GM23338 (cell line): ENCODE results near the gene LHFPL4. TPM values are rescaled to one million over a fixed set of nuclear protein-coding genes. Genes with fewer than 3 reads are reported as not detected.

Source experiments
- ATAC-seq: fragments of 200-7000 bp; cut with Tn5 transposase; 3 replicates; pipeline ENCODE4 v1.9.1; 2020
- DNase-seq: peaks from one replicate; pipeline ENCODE4 v3.0.0-alpha.2; 2015; ENCODE audit warnings: low spot score
- H2AFZ ChIP-seq: fragments of 200-600 bp; sonication (generic); 2 replicates; pipeline ENCODE4 v1.8.0; 2016; ENCODE audit warnings: antibody characterized with exemption, mild to moderate bottlenecking, moderate library complexity
- H3F3A ChIP-seq: fragments of 200-600 bp; sonication (generic); replicated peaks from 2 replicates; pipeline ENCODE4 v1.8.0; 2017; ENCODE audit warnings: antibody characterized with exemption, mixed run types, low read depth
- H3K27ac ChIP-seq: fragments of 200-600 bp; sonication (generic); 2 replicates; pipeline ENCODE4 v1.6.1; 2016; ENCODE audit warnings: low read depth
- H3K27me3 ChIP-seq: fragments of 200-600 bp; sonication (generic); 2 replicates; pipeline ENCODE4 v1.8.0; 2016; ENCODE audit warnings: mild to moderate bottlenecking, mixed run types, moderate library complexity; ENCODE audit not compliant: insufficient read depth
- H3K36me3 ChIP-seq: fragments of 200-600 bp; sonication (generic); 2 replicates; pipeline ENCODE4 v1.8.0; 2016; ENCODE audit warnings: mild to moderate bottlenecking; ENCODE audit not compliant: insufficient read depth
- H3K4me1 ChIP-seq: fragments of 200-600 bp; sonication (generic); 2 replicates; pipeline ENCODE4 v1.8.0; 2016; ENCODE audit warnings: mild to moderate bottlenecking, moderate library complexity; ENCODE audit not compliant: insufficient read depth
- H3K4me2 ChIP-seq: fragments of 200-600 bp; sonication (generic); 2 replicates; pipeline ENCODE4 v1.7.1; 2017; ENCODE audit warnings: mixed run types
- H3K4me3 ChIP-seq: fragments of 200-600 bp; sonication (generic); 2 replicates; pipeline ENCODE4 v1.6.1; 2016; ENCODE audit warnings: mixed run types
- H3K79me2 ChIP-seq: fragments of 200-600 bp; sonication (generic); replicated peaks from 2 replicates; pipeline ENCODE4 v1.8.0; 2017; ENCODE audit warnings: mild to moderate bottlenecking; ENCODE audit not compliant: insufficient read depth
- H3K9me2 ChIP-seq: fragments of 200-600 bp; sonication (generic); 2 replicates; pipeline ENCODE4 v1.8.0; 2017; ENCODE audit not compliant: insufficient read depth
- H4K20me1 ChIP-seq: fragments of 200-600 bp; sonication (generic); replicated peaks from 2 replicates; pipeline ENCODE4 v1.8.0; 2017; ENCODE audit warnings: mild to moderate bottlenecking; ENCODE audit not compliant: insufficient read depth
- H3K27ac Mint-ChIP-seq: 2 replicates; pipeline ENCODE4 v1.8.0; 2020; ENCODE audit warnings: inconsistent platforms, mild to moderate bottlenecking, moderate library complexity, mixed read lengths
- H3K27me3 Mint-ChIP-seq: 3 replicates; pipeline ENCODE4 v1.8.0; 2022; ENCODE audit warnings: low read depth, mild to moderate bottlenecking, moderate library complexity, mixed read lengths, inconsistent platforms; ENCODE audit not compliant: insufficient read depth, poor library complexity
- H3K36me3 Mint-ChIP-seq: 3 replicates; pipeline ENCODE4 v1.8.0; 2021; ENCODE audit warnings: low read depth, mild to moderate bottlenecking, inconsistent platforms, moderate library complexity, mixed read lengths
- H3K4me1 Mint-ChIP-seq: 3 replicates; pipeline ENCODE4 v1.8.0; 2020; ENCODE audit warnings: mild to moderate bottlenecking, inconsistent platforms, mixed read lengths
- H3K4me3 Mint-ChIP-seq: 3 replicates; pipeline ENCODE4 v1.8.0; 2021; ENCODE audit warnings: moderate library complexity, mild to moderate bottlenecking, inconsistent platforms, mixed read lengths
- H3K9me3 Mint-ChIP-seq: 3 replicates; pipeline ENCODE4 v1.8.0; 2020; ENCODE audit warnings: moderate library complexity, mild to moderate bottlenecking, inconsistent platforms, mixed read lengths
- CREB1 ChIP-seq: fragments of 250-450 bp; sonication (Bioruptor Pico); IDR thresholded peaks from 2 replicates; pipeline ENCODE4 v1.5.0; 2020; ENCODE audit warnings: low read depth, mild to moderate bottlenecking, moderate library complexity
- CTCF ChIP-seq, 2 experiments: fragments of 200-600 bp in 1 of 2; sonication (generic) in 1 of 2; conservative IDR thresholded peaks; 2 replicates each; pipeline versions ENCODE4 v1.5.1 to v1.6.1; 2016 to 2017; ENCODE audit warnings: antibody characterized with exemption in 2 of 2, low read depth in 2 of 2, mild to moderate bottlenecking in 2 of 2, moderate library complexity in 1 of 2
- ETS1 ChIP-seq: IDR thresholded peaks from 2 replicates; pipeline ENCODE4 v1.6.1; 2016; ENCODE audit warnings: antibody characterized with exemption
- EZH2 ChIP-seq: fragments of 200-600 bp; sonication (generic); IDR thresholded peaks from one replicate; pipeline ENCODE4 v1.8.0; 2017; ENCODE audit warnings: antibody characterized with exemption, mild to moderate bottlenecking, low read depth; ENCODE audit not compliant: unreplicated experiment
- EZH2phosphoT487 ChIP-seq: fragments of 200-600 bp; sonication (generic); IDR thresholded peaks from one replicate; pipeline ENCODE4 v1.8.1; 2018; ENCODE audit warnings: antibody characterized with exemption; ENCODE audit not compliant: unreplicated experiment
- JUNB ChIP-seq: IDR thresholded peaks from one replicate; pipeline ENCODE4 v1.6.1; 2016; ENCODE audit warnings: antibody characterized with exemption; ENCODE audit not compliant: unreplicated experiment
- NANOG ChIP-seq: IDR thresholded peaks from 2 replicates; pipeline ENCODE4 v1.6.1; 2016; ENCODE audit warnings: antibody characterized with exemption, borderline replicate concordance
- POLR2AphosphoS5 ChIP-seq: IDR thresholded peaks from 2 replicates; pipeline ENCODE4 v1.6.1; 2016; ENCODE audit warnings: antibody characterized with exemption, low read depth
- REST ChIP-seq: IDR thresholded peaks from one replicate; pipeline ENCODE4 v1.6.1; 2018; ENCODE audit warnings: antibody characterized with exemption; ENCODE audit not compliant: unreplicated experiment
- STAT1 ChIP-seq: IDR thresholded peaks from one replicate; pipeline ENCODE4 v1.6.1; 2016; ENCODE audit warnings: antibody characterized with exemption; ENCODE audit not compliant: unreplicated experiment
- ZNF114 ChIP-seq: fragments of 250-450 bp; sonication (Bioruptor Pico); IDR thresholded peaks from 2 replicates; pipeline ENCODE4 v1.5.0; 2020; ENCODE audit warnings: mild to moderate bottlenecking, moderate library complexity
- ZNF331 ChIP-seq: fragments of 250-450 bp; sonication (Bioruptor Pico); IDR thresholded peaks from 2 replicates; pipeline ENCODE4 v1.5.0; 2020; ENCODE audit warnings: low read depth, mild to moderate bottlenecking, moderate library complexity
- polyA plus RNA-seq: library from polyadenylated mRNA; unstranded; fragments of >200 nt; fragmentation: Nextera tagmentation; extraction: Ambion mirVana; gene quantifications from 2 replicates; pipeline ENCODE4 v1.2.1, GENCODE V29; 2016
- total RNA-seq: library from RNA; depleted of rRNA; stranded (reverse); fragments of >200 nt; shearing (Covaris generic); gene quantifications from 2 replicates; pipeline ENCODE4 v1.2.3, GENCODE V29; 2014

LHFPL4 gene
- total and polyA plus RNA-seq, 2 experiments from 2014 or later = 2.3 to 11.5 TPM

GRCh38 chr3:9549600-9549999, 4.0 kb downstream of the LHFPL4 start (continued):
- TF ChIP-seq EZH2 (no peak), STAT1 (no peak), ETS1 (no peak), POLR2AphosphoS5 (no peak), CREB1 (CRISPR knock-in tag) (no peak), CTCF (conservative IDR thresholded peaks at IDR 0.05; ENCODE audit: low read depth in 2 of 2) (no peak), EZH2phosphoT487 (no peak)

- H3K27me3 ChIP-seq = no peaks in the 10 kb centered on the region; the same call in 1 of the 2 replicates
- no peak overlapping the region for H3K4me3 Mint-ChIP-seq
- H3F3A ChIP-seq = 0 out of 2 replicates have a peak, but pooled peaks cover 4% of the 10 kb centered on the region
- H3K36me3 Mint-ChIP-seq = peaks cover 10% of the 10 kb centered on the region
- peaks cover 10% of the 10 kb centered on the region; the same call in 1 of the 2 replicates for H3K79me2 ChIP-seq
- H3K9me2 ChIP-seq = no peaks in the 10 kb centered on the region
- H3K4me3 ChIP-seq = no peak overlapping the region
- no peak overlapping the region for H3K4me2 ChIP-seq
- no peak overlapping the region for H3K27ac ChIP-seq
- no peak overlapping the region for H3K27ac Mint-ChIP-seq
- H3K9me3 Mint-ChIP-seq = no peaks in the 10 kb centered on the region; the same call in 2 of the 3 replicates
- peaks cover 24% of the 10 kb centered on the region for H3K4me1 Mint-ChIP-seq
- H3K4me1 ChIP-seq = peaks cover 27% of the 10 kb centered on the region
- H3K27me3 Mint-ChIP-seq = peaks cover 9% of the 10 kb centered on the region
- ATAC-seq (no peak), DNase-seq (no peak)
- no peaks in the 10 kb centered on the region for H3K36me3 ChIP-seq
- H2AFZ ChIP-seq = no peak overlapping the region
- H4K20me1 ChIP-seq = peaks cover 10% of the 10 kb centered on the region
- TF ChIP-seq POLR2AphosphoS5 (no peak), ZNF114 (no peak), CREB1 (CRISPR knock-in tag) (no peak), EZH2phosphoT487 (no peak), ETS1 (no peak), CTCF (conservative IDR thresholded peaks at IDR 0.05; ENCODE audit: low read depth in 2 of 2) (no peak), REST (no peak), ZNF331 (no peak), STAT1 (no peak), EZH2 (no peak), NANOG (no peak), JUNB (no peak)
These were observed 4.6 kb downstream of the LHFPL4 start for GRCh38 chr3:9548991-9549390.
